SK-N-SH treated with all-trans-retinoic acid at 6 μM for 48 hours (cell line): Measurements from ENCODE around the gene SEC16A.

Experiments
- ATAC-seq: fragments of 200-7000 bp; cut with Tn5 transposase; 3 replicates; pipeline ENCODE4 v1.9.1; 2020; ENCODE audit warnings: mild to moderate bottlenecking, moderate library complexity
- ARNTL ChIP-seq: fragments of 450-650 bp; formaldehyde crosslinking; IDR thresholded peaks from 2 replicates; pipeline ENCODE4 v1.5.0; 2020; ENCODE audit warnings: low read depth, mild to moderate bottlenecking, moderate library complexity, borderline replicate concordance
- BACH2 ChIP-seq: fragments of 250-450 bp; sonication (Bioruptor Pico); IDR thresholded peaks from 2 replicates; pipeline ENCODE4 v1.9.0; 2021; ENCODE audit warnings: mild to moderate bottlenecking, borderline replicate concordance
- CREB5 ChIP-seq: fragments of 250-450 bp; sonication (Bioruptor Pico); IDR thresholded peaks from 2 replicates; pipeline ENCODE4 v1.5.1; 2020; ENCODE audit warnings: low read depth, mild to moderate bottlenecking, moderate library complexity
- CSDC2 ChIP-seq: fragments of 250-450 bp; sonication (Bioruptor Pico); IDR thresholded peaks from 2 replicates; pipeline ENCODE4 v1.5.0; 2020; ENCODE audit warnings: mild to moderate bottlenecking, moderate library complexity
- CSRNP3 ChIP-seq: fragments of 250-450 bp; sonication (Bioruptor Pico); IDR thresholded peaks from 2 replicates; pipeline ENCODE4 v1.5.1; 2021; ENCODE audit warnings: mild to moderate bottlenecking, moderate library complexity
- ESRRG ChIP-seq: fragments of 250-450 bp; sonication (Bioruptor Pico); IDR thresholded peaks from 2 replicates; pipeline ENCODE4 v1.6.1; 2021; ENCODE audit warnings: mild to moderate bottlenecking
- GLIS3 ChIP-seq: fragments of 250-450 bp; sonication (Bioruptor Pico); IDR thresholded peaks from 2 replicates; pipeline ENCODE4 v1.5.0; 2020; ENCODE audit warnings: mild to moderate bottlenecking, moderate library complexity
- ISL1 ChIP-seq: fragments of 250-450 bp; sonication (Bioruptor Pico); IDR thresholded peaks from 2 replicates; pipeline ENCODE4 v2.1.2; 2022; ENCODE audit warnings: mild to moderate bottlenecking, moderate library complexity
- OSR1 ChIP-seq: fragments of 250-450 bp; sonication (Bioruptor Pico); IDR thresholded peaks from 2 replicates; pipeline ENCODE4 v1.8.0; 2022; ENCODE audit warnings: moderate library complexity, mild to moderate bottlenecking, inconsistent platforms
- PPARA ChIP-seq: fragments of 250-450 bp; sonication (Bioruptor Pico); IDR thresholded peaks from 2 replicates; pipeline ENCODE4 v1.5.0; 2020; ENCODE audit warnings: mild to moderate bottlenecking, borderline replicate concordance
- RARB ChIP-seq: fragments of 250-450 bp; sonication (Bioruptor Pico); IDR thresholded peaks from 2 replicates; pipeline ENCODE4 v1.8.0; 2021; ENCODE audit warnings: mild to moderate bottlenecking, moderate library complexity
- SNAI2 ChIP-seq: fragments of 250-450 bp; sonication (Bioruptor Pico); IDR thresholded peaks from 2 replicates; pipeline ENCODE4 v1.5.0; 2020; ENCODE audit warnings: mild to moderate bottlenecking, moderate library complexity
- TCF4 ChIP-seq: fragments of 250-450 bp; sonication (Bioruptor Pico); IDR thresholded peaks from 2 replicates; pipeline ENCODE4 v1.8.0; 2021; ENCODE audit warnings: mild to moderate bottlenecking, moderate library complexity, borderline replicate concordance
- TOX ChIP-seq: fragments of 250-450 bp; sonication (Bioruptor Pico); IDR thresholded peaks from 2 replicates; pipeline ENCODE4 v1.8.0; 2021; ENCODE audit warnings: mild to moderate bottlenecking, moderate library complexity, borderline replicate concordance
- ZC3H10 ChIP-seq: fragments of 250-450 bp; sonication (Bioruptor Pico); IDR thresholded peaks from 2 replicates; pipeline ENCODE4 v1.5.1; 2021; ENCODE audit warnings: mild to moderate bottlenecking, moderate library complexity
- ZFP30 ChIP-seq: fragments of 450-650 bp; formaldehyde crosslinking; IDR thresholded peaks from 2 replicates; pipeline ENCODE4 v1.5.0; 2022; ENCODE audit warnings: mild to moderate bottlenecking, moderate library complexity
- ZNF565 ChIP-seq: fragments of 450-650 bp; formaldehyde crosslinking; conservative IDR thresholded peaks from 2 replicates; pipeline ENCODE4 v1.5.0; 2020; ENCODE audit warnings: low read depth, mild to moderate bottlenecking, moderate library complexity
- ZNF70 ChIP-seq: fragments of 450-650 bp; formaldehyde crosslinking; IDR thresholded peaks from 2 replicates; pipeline ENCODE4 v1.5.0; 2020; ENCODE audit warnings: mild to moderate bottlenecking, moderate library complexity
- ZNF8 ChIP-seq: fragments of 450-650 bp; formaldehyde crosslinking; IDR thresholded peaks from 2 replicates; pipeline ENCODE4 v1.5.0; 2020; ENCODE audit warnings: mild to moderate bottlenecking, moderate library complexity
- TF ChIP-seq, protein P1 (sequence below): fragments of 250-450 bp; sonication (Bioruptor Pico); IDR thresholded peaks from 2 replicates; pipeline ENCODE4 v1.8.0; 2021; ENCODE audit warnings: low read depth, mild to moderate bottlenecking, moderate library complexity, borderline replicate concordance
- TF ChIP-seq, protein P2 (sequence below): fragments of 250-450 bp; sonication (Bioruptor Pico); IDR thresholded peaks from 2 replicates; pipeline ENCODE4 v1.8.0; 2020; ENCODE audit warnings: mild to moderate bottlenecking, moderate library complexity, borderline replicate concordance

The SEC16A gene

GRCh38 chr9:136527721-136528710 is 45.2 kb upstream of the SEC16A start:
- ATAC-seq = peak; percentile 63

DNA sequence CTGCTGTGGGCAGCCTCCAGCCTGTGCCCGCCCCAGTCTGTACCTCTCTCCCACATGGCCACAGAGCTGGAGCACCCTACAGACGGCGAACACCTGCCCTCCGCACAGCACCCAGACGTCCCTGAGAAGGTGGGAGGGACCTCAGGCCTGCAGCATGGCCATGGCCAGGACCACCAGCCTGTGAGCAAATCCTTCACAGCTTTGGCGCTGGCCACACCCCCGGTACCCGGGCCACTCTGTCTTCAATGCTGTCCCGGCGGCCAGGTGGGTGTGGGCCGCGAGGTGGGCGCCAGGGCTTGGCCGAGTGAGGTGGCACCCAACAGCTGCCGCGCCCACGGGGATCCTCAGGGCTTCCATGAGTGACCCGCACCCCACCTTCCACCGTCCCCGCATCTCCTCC is 44.3 kb upstream of the SEC16A start:
- ATAC-seq = no peak
- no peak for TF ChIP-seq TOX
- no peak for TF ChIP-seq ZFP30 (CRISPR knock-in tag)
- TF ChIP-seq GLIS3 (CRISPR knock-in tag) = no peak
- TF ChIP-seq PPARA = no peak
- TF ChIP-seq CREB5 = no peak
- no peak for TF ChIP-seq ZNF565 (CRISPR knock-in tag)
- no peak for TF ChIP-seq CSRNP3
- TF ChIP-seq BACH2 (CRISPR knock-in tag) = no peak
- TF ChIP-seq TCF4 = no peak
- TF ChIP-seq OSR1 = no peak
- no peak for TF ChIP-seq SNAI2 (CRISPR knock-in tag)
- TF ChIP-seq ZNF8 (CRISPR knock-in tag) = no peak
- TF ChIP-seq ZNF70 = no peak
- TF ChIP-seq CSDC2 (CRISPR knock-in tag) = no peak
- TF ChIP-seq ZC3H10 (CRISPR knock-in tag) = no peak

More at GRCh38 chr9:136527721-136528710, 45.2 kb upstream of the SEC16A start:
- TF ChIP-seq BACH2 (CRISPR knock-in tag) = no peak
- no peak for TF ChIP-seq ZNF70
- no peak for TF ChIP-seq ZNF8 (CRISPR knock-in tag)
- no peak for TF ChIP-seq PPARA
- TF ChIP-seq ZC3H10 (CRISPR knock-in tag) = no peak
- no peak for TF ChIP-seq ESRRG (CRISPR knock-in tag)
- TF ChIP-seq TCF4 = no peak
- no peak for TF ChIP-seq CSRNP3
- no peak for TF ChIP-seq RARB (CRISPR knock-in tag)
- no peak for TF ChIP-seq CREB5
- no peak for TF ChIP-seq SNAI2 (CRISPR knock-in tag)
- TF ChIP-seq ZFP30 (CRISPR knock-in tag) = no peak
- TF ChIP-seq ISL1 (CRISPR knock-in tag) = no peak
- no peak for TF ChIP-seq ARNTL (CRISPR knock-in tag)
- TF ChIP-seq, protein P1, sequence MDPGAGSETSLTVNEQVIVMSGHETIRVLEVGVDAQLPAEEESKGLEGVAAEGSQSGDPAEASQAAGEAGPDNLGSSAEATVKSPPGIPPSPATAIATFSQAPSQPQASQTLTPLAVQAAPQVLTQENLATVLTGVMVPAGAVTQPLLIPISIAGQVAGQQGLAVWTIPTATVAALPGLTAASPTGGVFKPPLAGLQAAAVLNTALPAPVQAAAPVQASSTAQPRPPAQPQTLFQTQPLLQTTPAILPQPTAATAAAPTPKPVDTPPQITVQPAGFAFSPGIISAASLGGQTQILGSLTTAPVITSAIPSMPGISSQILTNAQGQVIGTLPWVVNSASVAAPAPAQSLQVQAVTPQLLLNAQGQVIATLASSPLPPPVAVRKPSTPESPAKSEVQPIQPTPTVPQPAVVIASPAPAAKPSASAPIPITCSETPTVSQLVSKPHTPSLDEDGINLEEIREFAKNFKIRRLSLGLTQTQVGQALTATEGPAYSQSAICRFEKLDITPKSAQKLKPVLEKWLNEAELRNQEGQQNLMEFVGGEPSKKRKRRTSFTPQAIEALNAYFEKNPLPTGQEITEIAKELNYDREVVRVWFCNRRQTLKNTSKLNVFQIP (CRISPR knock-in tag) = no peak

- no peak for ATAC-seq
- no peak for TF ChIP-seq ZNF565 (CRISPR knock-in tag)
- TF ChIP-seq, protein P1 (CRISPR knock-in tag) = no peak
- TF ChIP-seq, protein P2, sequence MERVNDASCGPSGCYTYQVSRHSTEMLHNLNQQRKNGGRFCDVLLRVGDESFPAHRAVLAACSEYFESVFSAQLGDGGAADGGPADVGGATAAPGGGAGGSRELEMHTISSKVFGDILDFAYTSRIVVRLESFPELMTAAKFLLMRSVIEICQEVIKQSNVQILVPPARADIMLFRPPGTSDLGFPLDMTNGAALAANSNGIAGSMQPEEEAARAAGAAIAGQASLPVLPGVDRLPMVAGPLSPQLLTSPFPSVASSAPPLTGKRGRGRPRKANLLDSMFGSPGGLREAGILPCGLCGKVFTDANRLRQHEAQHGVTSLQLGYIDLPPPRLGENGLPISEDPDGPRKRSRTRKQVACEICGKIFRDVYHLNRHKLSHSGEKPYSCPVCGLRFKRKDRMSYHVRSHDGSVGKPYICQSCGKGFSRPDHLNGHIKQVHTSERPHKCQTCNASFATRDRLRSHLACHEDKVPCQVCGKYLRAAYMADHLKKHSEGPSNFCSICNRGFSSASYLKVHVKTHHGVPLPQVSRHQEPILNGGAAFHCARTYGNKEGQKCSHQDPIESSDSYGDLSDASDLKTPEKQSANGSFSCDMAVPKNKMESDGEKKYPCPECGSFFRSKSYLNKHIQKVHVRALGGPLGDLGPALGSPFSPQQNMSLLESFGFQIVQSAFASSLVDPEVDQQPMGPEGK = no peak
- TF ChIP-seq CSDC2 (CRISPR knock-in tag) = no peak
Measured at GRCh38 chr9:136526625-136527066, 43.8 kb upstream of the SEC16A start.
